GM13976 (cell line): ENCODE results near the gene LITAF.
"Not testable (repeated sequence)": the region's sequence is repeated elsewhere in the genome, so short reads cannot be mapped to it uniquely, and the experiment has no call there.

Experiments used
- DNase-seq: peaks from one replicate; pipeline ENCODE4 v3.0.0; 2012; ENCODE audit warnings: low spot score
- CTCF ChIP-seq: IDR thresholded peaks from 2 replicates; pipeline ENCODE4 v1.5.1; 2012; ENCODE audit warnings: borderline replicate concordance, mild to moderate bottlenecking; ENCODE audit not compliant: insufficient read depth; ENCODE audit errors: extremely low read depth, missing control alignments, control extremely low read depth
- in situ Hi-C: fragments of 300-500 bp; cut with MboI; formaldehyde crosslinking; loops from one replicate; pipeline ENCODE4 v1.12.0; 2022; ENCODE audit warnings: low sequenced_read_pairs, mixed read lengths, inconsistent platforms; ENCODE audit not compliant: unreplicated experiment

The LITAF gene

GRCh38 chr16:11511801-11512200 lies 74.9 kb downstream of the LITAF start:
- no peak for TF ChIP-seq CTCF
- DNase-seq, result no peak
- in situ Hi-C loops, result no loop called here

DNA sequence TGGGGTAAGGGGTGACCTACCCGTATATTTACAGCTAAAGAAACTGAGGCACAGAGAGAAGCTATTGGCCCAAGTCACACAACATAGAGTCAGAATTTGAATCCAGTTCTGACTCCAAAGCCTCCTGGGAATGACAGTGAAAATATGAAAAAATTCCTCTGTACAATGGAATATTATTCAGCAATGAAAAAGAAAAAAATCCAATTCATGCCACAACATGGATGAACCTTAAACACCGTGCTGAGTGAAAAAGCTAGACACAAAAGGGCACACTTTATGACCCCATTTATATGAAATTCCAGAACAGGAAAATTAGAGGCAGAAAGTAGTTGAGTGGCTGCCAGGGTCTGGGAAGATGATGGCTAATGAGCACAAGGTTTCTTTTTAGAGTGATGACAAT lies 75.4 kb downstream of the LITAF start:
- in situ Hi-C loops, result no loop called here
- no peak for DNase-seq
- TF ChIP-seq CTCF, result no peak

GRCh38 chr16:11510178-11510973 lies 76.3 kb downstream of the LITAF start:
- DNase-seq, result no peak
- in situ Hi-C loops, result no loop called here
- TF ChIP-seq CTCF, result no peak

GRCh38 chr16:11507991-11508390 lies 78.7 kb downstream of the LITAF start:
- DNase-seq, result no peak
- in situ Hi-C loops, result no loop called here
- no peak for TF ChIP-seq CTCF

DNA sequence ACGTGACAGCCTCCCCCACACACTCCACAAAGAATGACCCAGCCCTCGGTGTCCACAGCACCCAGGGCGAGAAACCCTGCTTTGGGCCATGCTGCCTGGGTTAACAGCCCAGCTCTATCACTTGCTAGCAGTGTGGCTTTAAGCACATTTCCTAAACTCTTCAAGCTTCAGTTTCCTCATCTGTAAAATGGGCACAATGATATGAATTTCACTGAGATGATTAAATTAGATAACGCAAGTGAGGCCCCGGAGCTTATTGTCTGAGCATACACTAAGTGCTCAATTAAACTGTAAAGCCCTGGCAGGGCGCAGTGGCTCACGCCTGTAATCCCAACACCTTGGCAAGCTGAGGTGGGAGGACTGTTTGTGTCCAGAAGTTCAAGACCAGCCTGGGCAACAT lies 79.4 kb downstream of the LITAF start:
- TF ChIP-seq CTCF, result no peak
- in situ Hi-C loops, result no loop called here
- DNase-seq, result no peak

DNA sequence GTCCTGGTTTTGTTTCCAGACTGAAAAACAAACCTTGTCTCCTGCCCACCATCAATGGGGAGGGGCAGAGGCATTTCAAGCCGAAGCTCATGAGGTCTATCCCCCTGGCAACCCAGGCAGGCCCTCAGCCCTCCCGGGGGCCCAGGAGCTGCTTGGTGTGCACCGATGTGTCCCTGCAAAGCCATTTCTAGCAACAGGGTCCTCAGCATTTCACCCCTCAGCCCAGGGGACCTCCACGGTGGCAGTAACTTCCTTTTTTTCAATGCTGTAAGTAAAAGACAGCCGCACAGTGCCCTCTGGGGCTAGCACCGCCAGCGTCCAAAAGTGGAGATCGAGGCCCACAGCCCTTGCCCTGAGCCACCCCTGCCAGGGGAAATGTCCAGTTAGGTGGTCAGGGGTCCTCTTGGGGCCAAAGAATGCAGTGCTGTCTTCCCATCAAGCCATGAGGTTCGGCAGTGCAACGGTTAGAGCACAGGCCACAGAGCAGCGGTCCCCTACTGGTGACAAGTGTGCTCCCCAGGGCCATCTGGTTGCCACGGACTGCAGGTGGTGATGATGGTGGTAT lies 79.9 kb downstream of the LITAF start:
- no peak for DNase-seq
- no peak for TF ChIP-seq CTCF
- in situ Hi-C loops, result no loop called here

DNA sequence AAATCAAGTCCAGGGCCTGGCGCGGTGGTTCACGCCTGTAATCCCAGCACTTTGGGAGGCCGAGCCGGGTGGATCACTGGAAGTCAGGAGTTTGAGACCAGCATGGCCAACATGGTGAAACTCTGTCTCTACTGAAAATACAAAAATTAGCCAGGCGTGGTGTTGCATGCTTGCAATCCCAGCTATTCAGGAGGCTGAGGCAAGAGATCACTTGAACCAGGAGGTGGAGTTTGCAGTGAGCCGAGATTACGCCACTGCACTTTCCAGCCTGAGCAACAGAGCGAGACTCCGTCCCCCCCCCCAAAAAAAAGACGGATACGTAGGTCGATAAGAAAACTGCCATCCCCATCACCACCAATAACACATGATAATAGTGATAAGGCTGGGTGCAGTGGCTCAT lies 82.5 kb downstream of the LITAF start:
- DNase-seq, in situ Hi-C loops: not testable (repeated sequence)
